ENCODE data around the gene PAPPA2.

PAPPA2 gene

DNA sequence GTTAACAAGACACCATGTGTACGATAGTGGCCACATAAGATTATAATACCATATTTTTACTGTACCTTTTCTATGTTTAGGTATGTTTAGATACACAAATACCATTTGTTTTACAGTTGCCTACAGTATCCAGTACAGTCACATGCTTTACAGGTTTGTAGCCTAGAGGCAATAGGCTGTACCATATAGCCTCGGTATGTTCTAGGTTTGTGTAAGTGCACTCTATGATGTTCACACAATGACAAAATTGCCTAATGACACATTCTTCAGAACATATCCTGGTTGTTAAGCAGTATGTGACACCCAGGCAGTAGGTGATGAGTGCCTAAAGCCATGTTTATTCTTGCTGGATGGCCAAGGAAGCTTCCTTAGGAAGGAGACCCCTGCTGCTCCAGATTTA lies 111.8 kb downstream of the PAPPA2 start:
- no peak for DNase-seq (ENCODE audit: low read depth)
- H3K4me3 ChIP-seq (ENCODE audit: low read length) = no peak overlapping the region
- TF ChIP-seq, protein P1, sequence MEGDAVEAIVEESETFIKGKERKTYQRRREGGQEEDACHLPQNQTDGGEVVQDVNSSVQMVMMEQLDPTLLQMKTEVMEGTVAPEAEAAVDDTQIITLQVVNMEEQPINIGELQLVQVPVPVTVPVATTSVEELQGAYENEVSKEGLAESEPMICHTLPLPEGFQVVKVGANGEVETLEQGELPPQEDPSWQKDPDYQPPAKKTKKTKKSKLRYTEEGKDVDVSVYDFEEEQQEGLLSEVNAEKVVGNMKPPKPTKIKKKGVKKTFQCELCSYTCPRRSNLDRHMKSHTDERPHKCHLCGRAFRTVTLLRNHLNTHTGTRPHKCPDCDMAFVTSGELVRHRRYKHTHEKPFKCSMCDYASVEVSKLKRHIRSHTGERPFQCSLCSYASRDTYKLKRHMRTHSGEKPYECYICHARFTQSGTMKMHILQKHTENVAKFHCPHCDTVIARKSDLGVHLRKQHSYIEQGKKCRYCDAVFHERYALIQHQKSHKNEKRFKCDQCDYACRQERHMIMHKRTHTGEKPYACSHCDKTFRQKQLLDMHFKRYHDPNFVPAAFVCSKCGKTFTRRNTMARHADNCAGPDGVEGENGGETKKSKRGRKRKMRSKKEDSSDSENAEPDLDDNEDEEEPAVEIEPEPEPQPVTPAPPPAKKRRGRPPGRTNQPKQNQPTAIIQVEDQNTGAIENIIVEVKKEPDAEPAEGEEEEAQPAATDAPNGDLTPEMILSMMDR (conservative IDR thresholded peaks at IDR 0.05; ENCODE audit: low read depth, low read length) = no peak

DNA sequence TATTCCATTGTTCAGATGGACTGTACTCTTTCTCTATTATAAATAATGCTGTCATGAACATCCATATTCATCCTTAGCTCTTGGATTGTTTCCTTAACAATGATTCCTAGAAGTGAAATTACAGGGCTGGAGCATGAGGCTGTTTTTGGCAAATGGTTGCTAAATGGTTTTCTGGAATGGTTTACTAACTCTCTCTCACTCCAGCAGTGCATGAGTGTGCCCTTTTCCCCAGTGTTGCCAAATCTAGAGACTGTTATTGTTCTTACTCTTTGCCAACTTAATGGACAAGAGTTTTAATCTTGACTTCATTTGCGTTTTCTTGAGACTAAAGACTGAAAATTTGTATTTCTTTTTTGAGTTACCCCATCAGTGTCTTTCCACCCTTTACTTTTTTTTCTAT lies 113.0 kb downstream of the PAPPA2 start:
- H3K4me3 ChIP-seq (ENCODE audit: low read length) = no peak overlapping the region
- TF ChIP-seq, protein P1 (conservative IDR thresholded peaks at IDR 0.05; ENCODE audit: low read depth, low read length) = no peak
- DNase-seq (ENCODE audit: low read depth) = no peak

DNA sequence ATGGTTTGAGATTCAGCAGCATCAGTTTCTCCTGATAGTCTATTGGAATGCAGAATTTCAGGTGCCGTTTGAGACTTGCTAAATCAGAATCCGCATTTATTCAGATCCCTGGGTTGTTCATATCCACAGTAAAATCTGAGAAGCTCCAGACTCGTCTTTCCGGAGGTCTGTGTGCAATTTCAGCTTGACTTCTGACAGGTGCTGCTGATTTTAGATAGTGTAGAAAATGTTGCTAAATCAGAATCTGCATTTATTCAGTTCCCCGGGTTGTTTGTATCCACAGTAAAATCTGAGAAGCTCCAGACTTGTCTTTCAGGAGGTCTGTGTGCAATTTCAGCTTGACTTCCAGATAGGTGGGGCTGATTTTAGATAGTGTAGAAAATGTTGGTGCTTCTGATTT lies 113.7 kb downstream of the PAPPA2 start:
- TF ChIP-seq, protein P1 (conservative IDR thresholded peaks at IDR 0.05; ENCODE audit: low read depth, low read length) = no peak
- no peak for DNase-seq (ENCODE audit: low read depth)

DNA sequence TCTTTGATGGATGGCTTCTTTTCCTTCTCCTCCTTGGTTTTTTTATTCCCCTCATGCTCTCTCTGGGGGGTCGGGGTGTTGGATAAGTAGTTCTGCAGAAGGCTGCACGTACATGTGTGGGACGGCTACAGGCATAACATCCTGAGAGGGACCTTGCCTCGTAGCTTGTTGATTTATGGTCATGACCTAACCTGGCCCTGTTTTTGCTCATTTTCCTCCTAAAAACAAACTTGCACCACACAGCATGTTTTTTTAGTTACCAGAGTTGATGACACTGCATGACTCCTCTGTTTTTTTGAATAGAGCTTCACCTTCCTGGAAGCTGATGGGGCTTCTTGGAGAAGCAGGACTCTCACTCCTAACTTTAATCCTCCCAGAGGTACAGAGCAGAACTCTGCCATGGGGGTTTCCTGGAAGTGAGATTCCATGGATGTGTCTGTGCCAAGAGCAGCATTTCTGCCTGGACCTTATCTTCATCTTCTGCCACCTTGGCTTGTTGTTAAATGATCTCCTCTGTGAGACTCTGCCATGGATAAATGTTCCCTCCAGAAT lies 114.7 kb downstream of the PAPPA2 start:
- DNase-seq (ENCODE audit: low read depth) = no peak
- TF ChIP-seq, protein P1 (conservative IDR thresholded peaks at IDR 0.05; ENCODE audit: low read depth, low read length) = no peak
- no peak overlapping the region for H3K4me3 ChIP-seq (ENCODE audit: low read length)

More for the DNA sequence above, 113.7 kb downstream of the PAPPA2 start:
- H3K4me3 ChIP-seq (ENCODE audit: low read length) = no peak overlapping the region

DNA sequence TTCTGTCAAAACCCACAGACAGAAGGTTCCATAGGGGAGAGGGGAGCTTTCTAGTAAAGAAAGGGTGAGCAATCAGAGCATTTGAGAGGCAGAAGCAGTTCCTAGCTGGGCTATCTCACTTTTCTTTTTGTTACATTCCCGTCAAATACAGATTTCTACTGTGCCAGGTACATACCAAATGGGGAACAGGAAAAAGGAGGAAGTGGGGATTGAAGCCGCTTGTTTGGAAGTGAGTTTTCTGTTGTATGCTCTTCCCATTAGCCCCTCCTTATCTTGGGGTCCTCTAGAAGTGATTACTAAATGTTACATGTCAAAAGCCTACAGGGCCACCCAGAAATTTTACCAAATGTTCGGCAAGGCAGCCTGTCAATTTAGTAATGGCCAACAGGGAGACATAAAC lies 116.1 kb downstream of the PAPPA2 start:
- TF ChIP-seq, protein P1 (conservative IDR thresholded peaks at IDR 0.05; ENCODE audit: low read depth, low read length) = no peak

DNA sequence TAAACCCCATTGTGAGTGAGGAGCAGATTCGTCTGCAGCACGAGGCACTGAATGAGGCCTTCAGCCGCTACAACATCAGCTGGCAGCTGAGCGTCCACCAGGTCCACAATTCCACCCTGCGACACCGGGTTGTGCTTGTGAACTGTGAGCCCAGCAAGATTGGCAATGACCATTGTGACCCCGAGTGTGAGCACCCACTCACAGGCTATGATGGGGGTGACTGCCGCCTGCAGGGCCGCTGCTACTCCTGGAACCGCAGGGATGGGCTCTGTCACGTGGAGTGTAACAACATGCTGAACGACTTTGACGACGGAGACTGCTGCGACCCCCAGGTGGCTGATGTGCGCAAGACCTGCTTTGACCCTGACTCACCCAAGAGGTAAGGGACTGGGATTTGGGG lies 132.2 kb downstream of the PAPPA2 start:
- TF ChIP-seq, protein P1 (conservative IDR thresholded peaks at IDR 0.05; ENCODE audit: low read depth, low read length) = no peak
- no peak overlapping the region for H3K4me3 ChIP-seq (ENCODE audit: low read length)
- no peak for DNase-seq (ENCODE audit: low read depth)

More for the DNA sequence above, 116.1 kb downstream of the PAPPA2 start:
- no peak for DNase-seq (ENCODE audit: low read depth)
- H3K4me3 ChIP-seq (ENCODE audit: low read length) = no peak overlapping the region

DNA sequence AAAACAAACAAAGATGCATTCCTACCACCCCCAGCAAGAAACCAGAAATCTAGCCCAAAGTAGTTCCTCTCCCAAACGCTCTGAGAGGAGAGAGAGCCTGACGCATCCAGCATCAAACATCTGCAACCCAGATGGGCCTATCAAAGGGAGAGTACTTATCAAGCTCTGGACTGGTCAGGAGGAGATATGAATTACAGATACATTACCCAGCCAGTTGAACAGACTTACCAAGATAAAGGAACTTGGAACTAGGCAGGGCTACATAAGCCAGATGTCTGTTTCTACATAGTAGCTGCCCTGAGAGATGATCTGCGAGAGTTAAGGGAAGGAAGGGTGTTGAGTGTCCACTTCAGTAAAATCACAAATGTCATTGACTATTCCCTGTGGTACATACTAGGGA lies 138.4 kb downstream of the PAPPA2 start:
- no peak for DNase-seq (ENCODE audit: low read depth)
- no peak overlapping the region for H3K4me3 ChIP-seq (ENCODE audit: low read length)
- TF ChIP-seq, protein P1 (conservative IDR thresholded peaks at IDR 0.05; ENCODE audit: low read depth, low read length) = no peak

Data from retinal pigment epithelial cell (primary cell).